Muscle layer of duodenum (tissue), 2 donors: ENCODE results near the gene IFNL3.

Experiments
- H3K27ac ChIP-seq: one replicate; pipeline ENCODE4 v1.7.0; 2013; ENCODE audit warnings: mild to moderate bottlenecking, low read length
- H3K27me3 ChIP-seq: one replicate; pipeline ENCODE4 v1.7.0; 2013; ENCODE audit warnings: low read depth, mild to moderate bottlenecking, control low read depth, low read length
- H3K36me3 ChIP-seq, 2 donors: one replicate each; pipeline ENCODE4 v1.7.0; 2013; ENCODE audit warnings: low read length in 2 of 2, control low read depth in 1 of 2, mild to moderate bottlenecking in 1 of 2; ENCODE audit not compliant: insufficient read depth in 2 of 2, control insufficient read depth in 1 of 2
- H3K4me1 ChIP-seq, 2 donors: one replicate each; pipeline ENCODE4 v1.7.0; 2013; ENCODE audit warnings: low read length in 2 of 2, mild to moderate bottlenecking in 2 of 2, control low read depth in 1 of 2, moderate library complexity in 1 of 2; ENCODE audit not compliant: insufficient read depth in 2 of 2, control insufficient read depth in 1 of 2
- H3K4me3 ChIP-seq, 2 donors: one replicate each; pipeline ENCODE4 v1.7.0; 2013; ENCODE audit warnings: low read length in 2 of 2, low read depth in 1 of 2, mild to moderate bottlenecking in 1 of 2
- H3K9me3 ChIP-seq, 2 donors: one replicate each; pipeline ENCODE4 v1.7.0; 2013; ENCODE audit warnings: low read length in 2 of 2, control low read depth in 1 of 2, mild to moderate bottlenecking in 1 of 2; ENCODE audit not compliant: control insufficient read depth in 1 of 2
- donor health status: healthy.

Gene IFNL3

DNA sequence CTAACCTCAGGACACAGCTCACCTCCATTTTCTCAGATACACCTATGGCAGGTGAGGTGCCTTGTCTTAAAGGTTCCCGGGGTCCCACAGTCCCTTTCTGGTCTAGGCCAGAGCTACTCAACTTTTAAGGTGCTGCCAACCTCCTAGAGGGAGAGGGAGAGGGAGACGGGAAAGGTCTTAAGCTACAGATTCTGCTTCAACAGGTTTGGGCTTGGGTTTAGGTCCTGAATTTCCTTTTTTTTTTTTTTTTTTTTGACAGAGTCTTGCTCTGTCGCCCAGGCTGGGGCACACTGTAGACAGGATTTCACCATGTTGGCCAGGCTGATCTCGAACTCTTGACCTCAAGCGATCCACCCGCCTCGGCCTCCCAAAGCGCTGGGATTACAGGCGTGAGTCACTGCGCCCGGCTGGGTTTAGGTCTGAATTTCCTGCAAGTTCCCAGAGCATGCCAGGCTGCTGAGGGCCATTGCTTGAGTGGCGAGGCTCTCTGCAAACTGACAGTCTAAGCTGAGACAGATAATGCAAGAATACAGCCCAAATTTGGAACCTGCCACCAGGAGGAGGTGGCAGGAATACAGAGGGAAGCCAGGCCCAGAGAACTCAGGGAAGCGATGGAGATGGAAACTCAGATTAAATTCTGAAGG lies 33.0 kb downstream of the IFNL3 start:
- no peaks in the 10 kb centered on the region for H3K4me1 ChIP-seq
- H3K36me3 ChIP-seq, result no peaks in the 10 kb centered on the region
- H3K27ac ChIP-seq, result no peak overlapping the region
- H3K9me3 ChIP-seq, result peaks cover 4 to 5% of the 10 kb centered on the region in 2 donors
- H3K4me3 ChIP-seq, result no peak overlapping the region
- H3K27me3 ChIP-seq, result no peaks in the 10 kb centered on the region

DNA sequence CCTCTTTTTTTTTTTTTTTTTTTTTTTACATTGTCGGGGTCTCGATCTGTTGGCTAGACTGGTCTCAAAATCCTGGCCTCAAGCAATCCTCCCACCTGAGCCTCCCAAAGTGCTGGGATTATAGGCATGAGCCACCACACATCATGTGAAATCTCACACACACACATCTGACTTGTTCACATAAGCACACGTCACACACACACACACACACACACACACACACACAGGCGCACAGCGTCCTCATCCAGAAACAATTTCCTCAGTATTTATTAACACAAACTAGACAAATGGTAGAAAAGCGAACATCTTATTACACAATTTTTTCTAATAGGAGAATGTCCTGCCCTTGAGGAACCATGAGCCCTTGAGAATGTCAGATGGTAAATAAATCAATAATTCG lies 35.6 kb downstream of the IFNL3 start:
- Histone ChIP-seq H3K36me3 (no peaks in the 10 kb centered on the region), H3K4me1 (no peaks in the 10 kb centered on the region), H3K9me3 (no peaks in the 10 kb centered on the region), H3K27ac (no peak overlapping the region), H3K4me3 (no peak overlapping the region), H3K27me3 (no peaks in the 10 kb centered on the region)

DNA sequence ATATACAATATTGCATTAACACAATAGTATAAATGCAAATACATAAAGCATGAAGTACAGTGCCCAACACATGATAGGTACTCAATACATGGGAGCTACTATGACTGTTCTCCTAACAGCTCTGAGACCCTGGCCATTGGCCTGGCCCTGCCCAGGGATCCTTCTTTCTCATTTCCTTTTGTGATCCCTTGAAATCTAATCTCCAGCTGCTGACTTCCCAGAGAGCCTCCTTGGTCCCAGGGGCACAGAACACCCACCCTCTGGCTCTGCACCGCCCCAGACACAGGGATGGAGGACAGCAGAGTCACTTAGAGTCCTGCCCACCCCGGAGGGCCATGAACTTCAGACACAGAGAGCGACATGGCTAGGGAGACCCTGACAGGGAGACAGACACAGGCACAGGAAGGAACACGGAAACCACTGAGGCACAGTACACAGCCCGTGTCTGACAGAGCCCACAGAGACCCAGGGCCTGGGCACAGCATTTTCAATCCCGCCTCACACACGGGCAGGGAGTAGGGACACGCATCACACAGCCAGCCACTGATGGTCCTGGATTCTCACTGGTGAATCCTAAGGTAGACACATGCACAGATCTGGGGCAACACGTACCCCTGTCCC lies 36.5 kb downstream of the IFNL3 start:
- Histone ChIP-seq H3K27ac (no peak overlapping the region), H3K4me1 (no peaks in the 10 kb centered on the region), H3K27me3 (no peaks in the 10 kb centered on the region), H3K4me3 (no peak overlapping the region), H3K9me3 (no peaks in the 10 kb centered on the region), H3K36me3 (no peaks in the 10 kb centered on the region)

DNA sequence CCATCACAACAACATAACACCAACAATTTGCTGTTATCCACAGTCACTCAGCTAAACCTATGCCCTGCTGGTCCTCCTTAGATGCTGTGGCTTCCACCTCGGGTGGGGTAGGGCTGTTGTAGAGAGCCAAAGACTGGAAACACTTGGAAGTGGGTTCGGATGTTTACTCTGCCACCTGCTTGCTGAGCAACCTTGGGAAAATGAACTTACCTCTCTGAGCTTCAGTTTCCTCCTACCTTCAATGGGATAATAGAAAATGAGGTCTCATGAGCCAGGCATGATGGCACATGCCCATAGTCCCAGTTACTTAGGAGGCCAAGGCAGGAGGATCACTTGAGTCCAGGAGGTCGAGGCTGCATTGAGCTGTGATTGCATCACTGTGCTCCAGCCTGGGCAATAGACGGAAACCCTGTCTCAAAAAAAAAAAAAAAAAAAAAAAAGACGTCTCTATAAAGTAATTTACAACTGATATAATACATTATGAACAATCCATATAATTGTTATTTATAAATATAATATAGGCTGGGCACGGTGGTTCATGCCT lies 37.4 kb downstream of the IFNL3 start:
- peaks cover 7% of the 10 kb centered on the region for H3K27me3 ChIP-seq
- no peaks in the 10 kb centered on the region for H3K9me3 ChIP-seq
- H3K27ac ChIP-seq, result no peak overlapping the region

DNA sequence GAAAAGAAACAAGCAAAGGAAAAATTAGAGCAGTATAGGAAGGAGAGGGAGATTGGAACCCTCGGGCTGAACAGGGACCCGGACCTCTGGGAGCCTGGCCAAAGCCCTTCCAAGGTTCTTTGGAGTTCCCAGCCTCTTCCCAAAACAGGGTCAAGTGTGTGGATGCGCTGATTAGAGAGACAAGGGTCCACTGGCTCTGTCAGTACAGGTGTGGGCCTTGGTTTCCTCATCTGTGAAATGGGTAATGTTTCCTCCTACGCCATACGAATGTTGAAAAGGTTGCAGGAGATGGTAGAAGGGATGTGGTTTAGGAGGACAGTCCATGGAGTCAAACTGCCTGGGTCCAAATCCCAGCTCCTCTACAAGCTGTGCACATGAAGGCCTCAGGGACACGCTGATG lies 38.7 kb downstream of the IFNL3 start:
- no peak overlapping the region for H3K27ac ChIP-seq
- H3K4me1 ChIP-seq, result no peaks in the 10 kb centered on the region
- H3K4me3 ChIP-seq, result no peak overlapping the region

More for the DNA sequence above, 37.4 kb downstream of the IFNL3 start:
- Histone ChIP-seq H3K4me1 (no peaks in the 10 kb centered on the region), H3K4me3 (no peak overlapping the region), H3K36me3 (no peaks in the 10 kb centered on the region)

DNA sequence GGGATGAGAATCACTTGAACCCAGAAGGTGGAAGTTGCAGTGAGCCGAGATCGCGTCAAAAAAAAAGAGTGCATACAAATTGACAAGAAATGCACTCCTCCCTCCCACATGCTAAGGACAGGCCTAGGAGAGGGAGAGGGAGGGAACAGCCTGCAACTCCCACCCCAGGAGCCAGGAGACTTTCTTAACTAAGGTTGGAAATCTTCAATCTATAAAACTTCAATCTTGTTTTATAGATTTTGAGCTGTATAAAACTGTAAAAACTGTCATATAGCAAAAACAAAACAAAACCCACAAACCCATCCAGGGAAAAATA lies 39.4 kb downstream of the IFNL3 start:
- Histone ChIP-seq H3K4me3 (no peak overlapping the region), H3K27me3 (peaks cover 7% of the 10 kb centered on the region), H3K36me3 (no peaks in the 10 kb centered on the region), H3K4me1 (no peaks in the 10 kb centered on the region), H3K27ac (no peak overlapping the region), H3K9me3 (no peaks in the 10 kb centered on the region)

More for the DNA sequence above, 38.7 kb downstream of the IFNL3 start:
- H3K27me3 ChIP-seq, result peaks cover 7% of the 10 kb centered on the region
- H3K9me3 ChIP-seq, result no peaks in the 10 kb centered on the region
- no peaks in the 10 kb centered on the region for H3K36me3 ChIP-seq

DNA sequence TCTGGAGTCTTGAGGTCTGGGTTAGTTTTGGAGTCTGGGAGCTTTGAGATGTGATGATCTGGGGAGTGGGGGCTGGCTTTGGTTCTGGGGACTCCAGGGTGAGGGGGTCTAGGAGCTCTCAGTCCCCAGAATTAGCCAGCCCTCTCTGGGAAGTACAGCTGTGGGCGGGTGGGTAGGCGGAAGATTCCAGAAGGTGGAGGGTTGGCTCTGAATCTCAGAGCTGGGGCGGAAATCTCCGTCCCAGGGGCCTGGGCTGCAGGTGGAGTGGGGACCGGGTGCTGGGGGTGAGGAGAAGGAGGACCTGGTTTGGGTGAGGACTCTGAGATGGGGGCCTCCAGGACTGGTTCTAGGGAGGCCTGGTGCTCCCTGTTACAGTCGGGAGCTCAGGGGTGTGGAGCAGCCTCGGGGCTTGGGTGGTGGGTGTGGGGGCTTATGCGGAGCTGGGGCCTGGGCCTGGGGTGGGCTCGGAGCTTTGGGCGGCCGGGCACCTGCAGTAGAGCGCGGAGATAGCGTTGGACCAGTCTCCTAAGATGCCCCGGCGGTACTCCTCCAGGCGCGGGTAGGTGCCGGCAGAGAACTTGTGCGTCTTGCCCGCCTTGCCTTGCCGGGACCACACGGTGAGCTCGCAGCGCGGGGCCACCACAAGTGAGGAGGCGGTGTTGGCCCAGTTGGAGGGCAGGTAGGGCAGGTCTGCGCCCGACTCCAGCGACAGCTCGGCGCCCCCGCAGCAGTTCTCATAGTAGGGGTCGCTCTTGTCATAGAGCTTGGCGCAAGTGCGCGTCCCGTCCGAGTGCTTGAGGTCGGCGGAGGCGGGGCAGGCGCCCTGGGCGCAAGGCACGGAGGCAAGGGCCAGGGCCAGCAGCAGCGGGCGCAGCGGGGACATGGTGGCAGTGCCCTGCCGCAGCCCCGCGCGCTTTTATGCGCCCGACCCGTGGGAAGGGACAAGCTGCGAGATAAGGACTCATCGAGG lies 41.1 kb downstream of the IFNL3 start, which contains the start of gene SYCN:
SYCN (minus strand) TSS at position 892 of the 970 bp plus-strand sequence; CDS start at position 883, 9 bp downstream.
- H3K27me3 ChIP-seq, result peaks cover 7% of the 10 kb centered on the region
- H3K9me3 ChIP-seq, result no peaks in the 10 kb centered on the region
- peaks cover 0 to 5% of the 10 kb centered on the region in 2 donors for H3K4me1 ChIP-seq
- no peaks in the 10 kb centered on the region for H3K36me3 ChIP-seq
- no peak within 1 kb of the TSS for H3K27ac ChIP-seq
- H3K4me3 ChIP-seq, result no peak within 1 kb of the TSS

DNA sequence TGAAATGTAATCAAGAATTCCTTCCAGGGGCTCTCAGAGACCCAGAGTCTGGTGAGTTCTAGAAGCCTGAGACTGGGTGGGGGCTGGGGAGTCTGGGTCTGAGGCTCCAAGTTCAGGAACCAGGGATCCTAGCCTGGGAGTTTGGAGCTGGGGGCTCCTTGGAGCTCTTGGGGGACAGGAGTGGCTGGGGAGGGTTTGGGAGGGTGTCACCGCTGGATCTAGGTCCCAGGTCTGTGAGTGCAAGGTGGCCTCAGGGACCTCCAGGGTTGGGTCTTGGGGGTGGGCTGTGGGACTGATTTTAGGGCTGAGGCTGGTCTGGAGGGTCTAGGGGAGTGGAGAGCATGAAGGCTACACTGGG lies 41.8 kb downstream of the IFNL3 start:
- Histone ChIP-seq H3K27ac (no peak overlapping the region), H3K4me1 (peaks cover 0 to 5% of the 10 kb centered on the region in 2 donors), H3K9me3 (no peaks in the 10 kb centered on the region), H3K36me3 (no peaks in the 10 kb centered on the region), H3K27me3 (peaks cover 10% of the 10 kb centered on the region), H3K4me3 (no peak overlapping the region)

DNA sequence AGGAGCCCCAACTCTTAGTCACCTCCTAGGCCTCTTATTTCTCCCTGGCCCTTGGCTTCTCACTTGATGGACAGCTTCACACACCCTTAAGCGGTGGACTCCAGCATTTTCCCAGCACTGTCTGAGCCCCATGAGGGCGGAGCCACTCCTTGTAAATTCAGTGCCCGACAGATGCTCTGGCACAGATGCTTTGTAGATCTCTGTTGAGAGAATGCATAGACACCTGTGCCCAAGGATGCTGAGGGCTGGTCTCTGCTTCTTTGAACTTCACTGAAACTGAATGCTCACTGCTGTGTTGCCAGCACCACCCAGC lies 44.0 kb downstream of the IFNL3 start:
- Histone ChIP-seq H3K4me1 (peaks cover 0 to 11% of the 10 kb centered on the region in 2 donors), H3K36me3 (no peaks in the 10 kb centered on the region), H3K27ac (no peak overlapping the region), H3K27me3 (peaks cover 28% of the 10 kb centered on the region), H3K9me3 (no peaks in the 10 kb centered on the region), H3K4me3 (no peak overlapping the region)

DNA sequence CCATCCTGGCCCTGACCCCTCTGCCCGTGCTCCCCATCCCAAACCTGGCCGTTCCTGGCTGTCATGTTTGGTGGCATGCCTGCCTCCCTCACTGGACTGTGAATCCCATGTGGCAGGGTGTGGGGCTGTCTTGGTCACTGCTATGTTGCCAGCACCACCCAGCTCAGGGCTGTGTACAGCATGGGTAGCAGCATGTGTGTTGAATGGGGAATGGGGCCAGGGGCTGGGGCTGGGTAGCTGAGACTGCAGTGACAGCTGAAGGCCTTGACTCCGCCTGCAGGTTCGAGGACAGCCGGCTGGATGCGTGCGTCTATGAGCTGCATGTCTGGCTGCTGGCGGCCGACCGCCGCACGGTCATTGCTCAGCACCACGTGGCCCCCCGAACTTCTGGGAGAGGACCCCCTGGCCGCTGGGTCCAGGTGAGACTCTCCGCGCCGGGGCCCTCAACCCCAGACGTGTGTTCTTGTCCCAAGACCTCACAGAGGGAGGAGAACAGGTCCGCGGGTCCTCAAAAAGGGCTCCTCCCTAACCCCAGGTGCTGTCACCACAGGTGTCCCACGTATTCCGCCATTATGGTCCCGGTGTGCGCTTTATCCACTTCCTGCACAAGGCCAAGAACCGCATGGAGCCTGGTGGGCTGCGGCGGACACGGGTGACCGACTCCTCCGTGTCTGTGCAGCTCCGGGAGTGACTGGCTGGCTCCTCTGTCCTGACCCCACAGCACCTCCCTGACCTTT lies 44.6 kb downstream of the IFNL3 start:
- Histone ChIP-seq H3K4me1 (peaks cover 0 to 11% of the 10 kb centered on the region in 2 donors), H3K4me3 (no peak overlapping the region), H3K27ac (no peak overlapping the region), H3K27me3 (peaks cover 29% of the 10 kb centered on the region), H3K36me3 (no peaks in the 10 kb centered on the region), H3K9me3 (no peaks in the 10 kb centered on the region)

DNA sequence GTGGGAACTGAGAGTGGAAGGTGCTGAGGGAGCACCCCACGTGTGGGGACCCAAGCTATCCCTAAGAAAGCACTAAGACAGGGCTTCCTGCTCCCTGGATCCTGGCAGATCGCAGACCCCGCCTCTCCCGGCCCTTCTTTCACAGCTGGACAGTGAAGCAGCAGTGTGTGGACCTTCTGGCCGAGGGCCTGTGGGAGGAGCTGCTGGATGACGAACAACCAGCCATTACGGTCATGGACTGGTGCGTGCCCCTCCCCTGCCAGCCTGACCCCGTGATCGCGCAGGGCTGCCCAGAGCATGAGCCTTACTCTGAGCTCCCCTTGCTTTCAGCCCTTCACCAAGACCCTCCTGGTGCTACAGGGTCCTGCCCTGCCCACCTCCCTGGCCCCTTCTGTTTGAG lies 45.8 kb downstream of the IFNL3 start:
- H3K4me3 ChIP-seq, result no peak overlapping the region
- H3K27ac ChIP-seq, result no peak overlapping the region
- no peaks in the 10 kb centered on the region for H3K36me3 ChIP-seq
- H3K9me3 ChIP-seq, result no peaks in the 10 kb centered on the region
- H3K27me3 ChIP-seq, result peaks cover 35% of the 10 kb centered on the region
- peaks cover 0 to 11% of the 10 kb centered on the region in 2 donors for H3K4me1 ChIP-seq
